Right renal cortex interstitium (tissue), 3 donors: Measurements from ENCODE around the gene HOXD3. TPM values are rescaled to one million over a fixed set of nuclear protein-coding genes. Genes with fewer than 3 reads are reported as not detected.

Source experiments
- DNase-seq, 3 donors: peaks; one replicate each; pipeline ENCODE4 v3.0.0-alpha.2; 2013; ENCODE audit warnings: low read depth in 3 of 3, low spot score in 2 of 3
- polyA plus RNA-seq, 3 donors: library from polyadenylated mRNA; unstranded; fragments of 120-200 nt; gene quantifications; one replicate each; pipeline ENCODE4 v1.2.1, GENCODE V29; 2013; ENCODE audit not compliant: insufficient read length in 3 of 3

HOXD3 gene
- polyA plus RNA-seq, 3 donors = 20.5 to 21.4 (median 21.2) TPM

GRCh38 chr2:176148751-176149421, 8.2 kb upstream of the HOXD3 start:
- no peak for DNase-seq

GRCh38 chr2:176149481-176149938, 7.6 kb upstream of the HOXD3 start:
- no peak for DNase-seq

- no peak for DNase-seq
Measured at GRCh38 chr2:176149939-176150583, 7.0 kb upstream of the HOXD3 start.

GRCh38 chr2:176150584-176151441, 6.3 kb upstream of the HOXD3 start:
- DNase-seq = no peak

- DNase-seq = no peak
Measured at GRCh38 chr2:176151442-176152287, 5.4 kb upstream of the HOXD3 start, which contains the start of gene HOXD4. Gene HOXD4 (plus strand): TSS chr2:176151550. CDS start chr2:176151634, 84 bp downstream.

- DNase-seq = no peak
Measured at GRCh38 chr2:176152350-176153181, 4.5 kb upstream of the HOXD3 start.

- DNase-seq = no peak
Measured at GRCh38 chr2:176154576-176155252, 2.4 kb upstream of the HOXD3 start.

- no peak for DNase-seq
Measured at GRCh38 chr2:176155356-176156044, 1.6 kb upstream of the HOXD3 start.

GRCh38 chr2:176156301-176156806, 753 bp upstream of the HOXD3 start:
- DNase-seq = peak in 1 of 3 donors; percentile 38

- peak in 1 of 3 donors; percentile 57 for DNase-seq
Measured at GRCh38 chr2:176157499-176158185, 535 bp downstream of the HOXD3 start.

- peak in 1 of 3 donors; percentile 54 for DNase-seq
Measured at GRCh38 chr2:176158186-176158591, 1.1 kb downstream of the HOXD3 start.

- DNase-seq = peak in 1 of 3 donors; percentile 68
Measured at GRCh38 chr2:176158855-176159662, 2.0 kb downstream of the HOXD3 start.

- no peak for DNase-seq
Measured at GRCh38 chr2:176159663-176160250, 2.6 kb downstream of the HOXD3 start.

GRCh38 chr2:176160251-176160985, 3.3 kb downstream of the HOXD3 start:
- DNase-seq = no peak

GRCh38 chr2:176160986-176161824, 4.1 kb downstream of the HOXD3 start:
- no peak for DNase-seq
